H9 (cell line): ENCODE measurements around the gene SHH. TPM values are rescaled to one million over a fixed set of nuclear protein-coding genes. Genes with fewer than 3 reads are reported as not detected.
A peak's percentile ranks its signal among the peaks of the same experiment; 100 is the strongest.

Experiments used
- DNase-seq: peaks from one replicate; pipeline ENCODE4 v3.0.0-alpha.2; 2017
- H2AFZ ChIP-seq: one replicate; pipeline ENCODE4 v1.6.1; 2013; ENCODE audit warnings: mild to moderate bottlenecking, low read length, control low read depth, moderate library complexity
- H2AK5ac ChIP-seq: 2 replicates; pipeline ENCODE4 v1.6.1; 2013; ENCODE audit warnings: low read length, control low read depth, mixed read lengths; ENCODE audit not compliant: insufficient read length
- H2BK120ac ChIP-seq: one replicate; pipeline ENCODE4 v1.6.1; 2013; ENCODE audit warnings: low read depth, mild to moderate bottlenecking, low read length, control low read depth, inconsistent platforms; ENCODE audit not compliant: poor library complexity, severe bottlenecking
- H2BK12ac ChIP-seq: 2 replicates; pipeline ENCODE4 v1.6.1; 2013; ENCODE audit warnings: low read length, control low read depth, mixed read lengths, low read depth; ENCODE audit not compliant: insufficient read length
- H2BK15ac ChIP-seq: 2 replicates; pipeline ENCODE4 v1.6.1; 2013; ENCODE audit warnings: low read depth, low read length, control low read depth
- H2BK20ac ChIP-seq: one replicate; pipeline ENCODE4 v1.6.1; 2013; ENCODE audit warnings: low read depth, mild to moderate bottlenecking, low read length, control low read depth, inconsistent platforms; ENCODE audit not compliant: poor library complexity, severe bottlenecking
- H2BK5ac ChIP-seq: 2 replicates; pipeline ENCODE4 v1.6.1; 2013; ENCODE audit warnings: low read length, control low read depth, mixed read lengths; ENCODE audit not compliant: insufficient read length
- H3K14ac ChIP-seq: 2 replicates; pipeline ENCODE4 v1.6.1; 2013; ENCODE audit warnings: low read length, control low read depth; ENCODE audit not compliant: insufficient read depth
- H3K18ac ChIP-seq: 2 replicates; pipeline ENCODE4 v1.6.1; 2013; ENCODE audit warnings: low read depth, mild to moderate bottlenecking, mixed read lengths, low read length, control low read depth; ENCODE audit not compliant: insufficient read length
- H3K23ac ChIP-seq: 2 replicates; pipeline ENCODE4 v1.6.1; 2013; ENCODE audit warnings: low read length, control low read depth, mixed read lengths, low read depth; ENCODE audit not compliant: insufficient read length
- H3K23me2 ChIP-seq: 2 replicates; pipeline ENCODE4 v1.6.1; 2013; ENCODE audit warnings: low read depth, mild to moderate bottlenecking, mixed read lengths, low read length, control low read depth; ENCODE audit not compliant: insufficient read length, poor library complexity, severe bottlenecking
- H3K27ac ChIP-seq: 2 replicates; pipeline ENCODE4 v1.5.1; 2013; ENCODE audit warnings: low read length, control low read depth, mixed read lengths, low read depth; ENCODE audit not compliant: insufficient read length
- H3K27me3 ChIP-seq: 2 replicates; pipeline ENCODE4 v1.6.1; 2013; ENCODE audit warnings: low read length, control low read depth, inconsistent platforms; ENCODE audit not compliant: insufficient read depth
- H3K4ac ChIP-seq: 2 replicates; pipeline ENCODE4 v1.6.1; 2013; ENCODE audit warnings: low read depth, mild to moderate bottlenecking, control low read depth, inconsistent platforms, low read length, moderate library complexity
- H3K4me1 ChIP-seq: 2 replicates; pipeline ENCODE4 v1.6.1; 2013; ENCODE audit warnings: low read length, control low read depth, inconsistent platforms; ENCODE audit not compliant: insufficient read depth
- H3K4me2 ChIP-seq: 2 replicates; pipeline ENCODE4 v1.6.1; 2013; ENCODE audit warnings: low read length, control low read depth, mixed read lengths; ENCODE audit not compliant: insufficient read length, insufficient read depth
- H3K56ac ChIP-seq: 2 replicates; pipeline ENCODE4 v1.6.1; 2013; ENCODE audit warnings: low read depth, mild to moderate bottlenecking, mixed read lengths, low read length, control low read depth; ENCODE audit not compliant: insufficient read length
- H3K79me1 ChIP-seq: 2 replicates; pipeline ENCODE4 v1.6.1; 2013; ENCODE audit warnings: low read depth, mild to moderate bottlenecking, moderate library complexity, low read length, control low read depth, inconsistent platforms; ENCODE audit not compliant: insufficient read depth, poor library complexity, severe bottlenecking
- H3K79me2 ChIP-seq: 2 replicates; pipeline ENCODE4 v1.6.1; 2013; ENCODE audit warnings: low read length, control low read depth, inconsistent platforms; ENCODE audit not compliant: insufficient read depth
- H3K9ac ChIP-seq: 2 replicates; pipeline ENCODE4 v1.6.1; 2013; ENCODE audit warnings: low read length, control low read depth, mixed read lengths; ENCODE audit not compliant: insufficient read length; ENCODE audit errors: extremely low read depth
- H3K9me3 ChIP-seq: one replicate; pipeline ENCODE4 v1.6.1; 2013; ENCODE audit warnings: low read depth, low read length, inconsistent platforms; ENCODE audit not compliant: control insufficient read depth
- H3T11ph ChIP-seq: one replicate; pipeline ENCODE4 v1.6.1; 2013; ENCODE audit warnings: mild to moderate bottlenecking, low read length, control low read depth, inconsistent platforms
- H4K20me1 ChIP-seq: one replicate; pipeline ENCODE4 v1.6.1; 2013; ENCODE audit not compliant: control insufficient read depth, insufficient read length, insufficient read depth
- H4K5ac ChIP-seq: 2 replicates; pipeline ENCODE4 v1.6.1; 2013; ENCODE audit warnings: low read depth, mild to moderate bottlenecking, mixed read lengths, low read length, control low read depth; ENCODE audit not compliant: insufficient read length
- H4K8ac ChIP-seq: replicated peaks from 2 replicates; pipeline ENCODE4 v1.6.1; 2013; ENCODE audit warnings: low read length, control low read depth, mixed read lengths, low read depth; ENCODE audit not compliant: insufficient read length
- H4K91ac ChIP-seq: 2 replicates; pipeline ENCODE4 v1.6.1; 2013; ENCODE audit warnings: low read depth, mild to moderate bottlenecking, moderate library complexity, mixed read lengths, low read length, control low read depth; ENCODE audit not compliant: insufficient read length
- H3K27ac Mint-ChIP-seq, 3 experiments: 2 replicates in 2 of 3; 3 replicates in 1 of 3; pipeline ENCODE4 v1.8.0; 2020 to 2021; ENCODE audit warnings: mixed read lengths in 3 of 3, mild to moderate bottlenecking in 1 of 3, moderate library complexity in 1 of 3
- H3K27me3 Mint-ChIP-seq: 2 replicates; pipeline ENCODE4 v1.8.0; 2021; ENCODE audit warnings: low read depth, mild to moderate bottlenecking, moderate library complexity, mixed read lengths
- H3K36me3 Mint-ChIP-seq, 3 experiments: 2 replicates in 2 of 3; 3 replicates in 1 of 3; pipeline ENCODE4 v1.8.0; 2020 to 2021; ENCODE audit warnings: low read depth in 3 of 3, mixed read lengths in 3 of 3; ENCODE audit not compliant: insufficient read depth in 1 of 3
- H3K4me1 Mint-ChIP-seq, 2 experiments: 2 replicates each; pipeline ENCODE4 v1.8.0; 2020; ENCODE audit warnings: mixed read lengths in 2 of 2
- H3K4me3 Mint-ChIP-seq, 2 experiments: 2 replicates in 1 of 2; 3 replicates in 1 of 2; pipeline ENCODE4 v1.8.0; 2020 to 2021; ENCODE audit warnings: mild to moderate bottlenecking in 2 of 2, mixed read lengths in 2 of 2, moderate library complexity in 1 of 2
- H3K9me3 Mint-ChIP-seq, 2 experiments: 2 replicates in 1 of 2; 3 replicates in 1 of 2; pipeline ENCODE4 v1.8.0; 2020; ENCODE audit warnings: mild to moderate bottlenecking in 2 of 2, mixed read lengths in 2 of 2, moderate library complexity in 1 of 2
- WGBS: extraction: QIAGEN DNeasy Blood & Tissue Kit; methylation state at CpG from one replicate; pipeline ENCODE4 v1.1.7; 2013; ENCODE audit warnings: missing lambda C conversion rate, low lambda C conversion rate, mixed read lengths; ENCODE audit not compliant: insufficient read length; ENCODE audit errors: extremely low coverage; 5-methylcytosine and 5-hydroxymethylcytosine counted together
- total RNA-seq: library from RNA; stranded (reverse); gene quantifications from 2 replicates; pipeline ENCODE4 v1.2.1, GENCODE V29; 2021
- TF ChIP-seq, protein P1 (sequence below): fragments of 200-600 bp; sonication (generic); conservative IDR thresholded peaks from 3 replicates; pipeline ENCODE4 v1.8.0; 2021; ENCODE audit warnings: antibody characterized with exemption, mild to moderate bottlenecking

SHH gene
- total RNA-seq, 1 experiment from 2014 or later, result 0.07 TPM

DNA sequence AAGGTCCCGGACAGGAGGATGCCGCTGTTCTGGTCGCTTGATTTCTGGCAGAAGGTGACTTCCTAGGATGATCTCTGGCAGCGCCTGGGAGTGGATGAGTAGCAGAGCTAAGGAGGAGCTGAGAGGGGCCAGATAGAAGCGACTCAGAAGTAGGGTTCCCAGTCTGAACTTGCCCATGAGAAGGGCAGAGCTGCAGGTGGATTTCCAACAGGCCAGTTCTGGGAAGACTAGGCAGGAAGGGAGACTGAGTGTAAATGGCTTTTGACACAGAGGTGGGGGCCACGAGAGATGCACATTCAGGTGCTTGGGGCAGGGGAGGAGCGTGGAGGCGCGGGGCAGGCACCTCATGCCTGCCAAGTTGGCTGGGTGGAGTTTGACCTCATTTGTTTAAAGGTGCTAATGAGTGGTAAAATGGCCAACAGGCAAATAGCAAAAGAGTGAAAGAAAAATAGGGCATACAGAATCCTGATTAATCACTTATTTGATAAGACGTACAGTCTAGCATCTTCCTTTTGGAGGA is 58.8 kb downstream of the SHH start:
- Mint-ChIP-seq H3K4me3 (no peak overlapping the region), H3K4me1 (peaks cover 36 to 37% of the 10 kb centered on the region in 2 experiments), H3K27me3 (no peaks in the 10 kb centered on the region), H3K27ac (peak overlapping the region in 2 of 3 experiments; percentile 4 to 16; a peak in 3 of 7 replicates), H3K9me3 (peaks cover 6 to 7% of the 10 kb centered on the region in 2 experiments; a peak in 3 of 5 replicates), H3K36me3 (peaks cover 20 to 24% (median 22%) of the 10 kb centered on the region in 3 experiments)
- DNase-seq, result no peak
- no peak overlapping the region for H3K14ac ChIP-seq
- H3K56ac ChIP-seq, result no peak overlapping the region
- H3K23me2 ChIP-seq, result no peaks in the 10 kb centered on the region
- peaks cover 8% of the 10 kb centered on the region; the same call in 1 of the 2 replicates for H3K79me2 ChIP-seq
- H2AK5ac ChIP-seq, result no peak overlapping the region
- no peak overlapping the region for H4K8ac ChIP-seq
- H2BK20ac ChIP-seq, result no peak overlapping the region
- TF ChIP-seq, protein P1, sequence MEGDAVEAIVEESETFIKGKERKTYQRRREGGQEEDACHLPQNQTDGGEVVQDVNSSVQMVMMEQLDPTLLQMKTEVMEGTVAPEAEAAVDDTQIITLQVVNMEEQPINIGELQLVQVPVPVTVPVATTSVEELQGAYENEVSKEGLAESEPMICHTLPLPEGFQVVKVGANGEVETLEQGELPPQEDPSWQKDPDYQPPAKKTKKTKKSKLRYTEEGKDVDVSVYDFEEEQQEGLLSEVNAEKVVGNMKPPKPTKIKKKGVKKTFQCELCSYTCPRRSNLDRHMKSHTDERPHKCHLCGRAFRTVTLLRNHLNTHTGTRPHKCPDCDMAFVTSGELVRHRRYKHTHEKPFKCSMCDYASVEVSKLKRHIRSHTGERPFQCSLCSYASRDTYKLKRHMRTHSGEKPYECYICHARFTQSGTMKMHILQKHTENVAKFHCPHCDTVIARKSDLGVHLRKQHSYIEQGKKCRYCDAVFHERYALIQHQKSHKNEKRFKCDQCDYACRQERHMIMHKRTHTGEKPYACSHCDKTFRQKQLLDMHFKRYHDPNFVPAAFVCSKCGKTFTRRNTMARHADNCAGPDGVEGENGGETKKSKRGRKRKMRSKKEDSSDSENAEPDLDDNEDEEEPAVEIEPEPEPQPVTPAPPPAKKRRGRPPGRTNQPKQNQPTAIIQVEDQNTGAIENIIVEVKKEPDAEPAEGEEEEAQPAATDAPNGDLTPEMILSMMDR, result no peak
- H3K9ac ChIP-seq, result no peak overlapping the region
- H4K91ac ChIP-seq, result no peak overlapping the region
- no peaks in the 10 kb centered on the region for H3K9me3 ChIP-seq
- no peak overlapping the region for H3K4ac ChIP-seq
- no peak overlapping the region for H3K23ac ChIP-seq
- H3K27me3 ChIP-seq, result no peaks in the 10 kb centered on the region
- H3K4me2 ChIP-seq, result no peak overlapping the region
- no peak overlapping the region for H2BK120ac ChIP-seq
- no peak overlapping the region for H2BK12ac ChIP-seq
- no peaks in the 10 kb centered on the region for H4K20me1 ChIP-seq
- no CpG with 5 or more reads among the region's 10 CpGs for WGBS
- no peak overlapping the region for H2BK5ac ChIP-seq
- H3K4me1 ChIP-seq, result no peaks in the 10 kb centered on the region; the same call in 1 of the 2 replicates
- no peak overlapping the region for H3K18ac ChIP-seq
- H3K79me1 ChIP-seq, result peaks cover 14% of the 10 kb centered on the region
- H2AFZ ChIP-seq, result no peak overlapping the region
- no peak overlapping the region for H3T11ph ChIP-seq
- H3K27ac ChIP-seq, result no peak overlapping the region
- no peak overlapping the region for H4K5ac ChIP-seq
- H2BK15ac ChIP-seq, result no peak overlapping the region
